Vagina (tissue), 2 donors: Measurements from ENCODE around the gene PAX4.

ENCODE experiments used
- CTCF ChIP-seq, 3 experiments: fragments of 450-650 bp in 2 of 3; fragments of 200-600 bp in 1 of 3; sonication (generic) in 1 of 3; IDR thresholded peaks; one replicate each; pipeline ENCODE4 v1.5.1; 2017 to 2019; ENCODE audit warnings: antibody characterized with exemption in 3 of 3, mild to moderate bottlenecking in 2 of 3, moderate library complexity in 2 of 3
- POLR2A ChIP-seq, 2 donors: fragments of 450-650 bp; IDR thresholded peaks; one replicate each; pipeline ENCODE4 v1.6.1; 2017; ENCODE audit warnings: antibody characterized with exemption in 2 of 2, mild to moderate bottlenecking in 2 of 2, moderate library complexity in 2 of 2
- POLR2AphosphoS5 ChIP-seq, 2 donors: sonication (generic); formaldehyde crosslinking; IDR thresholded peaks; one replicate each; pipeline ENCODE4 v1.9.0; 2017; ENCODE audit warnings: antibody characterized with exemption in 2 of 2, mild to moderate bottlenecking in 2 of 2, low read depth in 1 of 2; ENCODE audit not compliant: insufficient read depth in 1 of 2

- TF ChIP-seq CTCF (IDR thresholded peaks at IDR 0.05) (no peak), POLR2AphosphoS5 (IDR thresholded peaks at IDR 0.05; ENCODE audit: insufficient read depth in 1 of 2, low read depth in 1 of 2) (no peak), POLR2A (IDR thresholded peaks at IDR 0.05) (no peak)
Measured at GRCh38 chr7:127638197-127638596, 20.3 kb upstream of the PAX4 start.
